A673 (cell line): ENCODE measurements around the gene LHX4. TPM values are rescaled to one million over a fixed set of nuclear protein-coding genes. Genes with fewer than 3 reads are reported as not detected.

Source experiments
- BruUV-seq: library from RNA; stranded (reverse); fragments of 400-500 nt; replicated peaks from 2 replicates; lab custom pipeline; 2021; lab: Mats Ljungman, UMichigan
- CTCF ChIA-PET: fragments of 300-600 bp; sonication (Branson Sonifier 250); formaldehyde crosslinking; loops from one replicate; lab custom pipeline; 2022; ENCODE audit warnings: antibody characterized with exemption; lab: Charles Lee
- POLR2A ChIA-PET: fragments of 300-600 bp; sonication (Branson Sonifier 250); formaldehyde crosslinking; loops from one replicate; lab custom pipeline; 2022; ENCODE audit warnings: antibody characterized with exemption; ENCODE audit not compliant: low non-redundant PET; lab: Charles Lee
- DNase-seq: peaks from one replicate; pipeline ENCODE4 v3.0.0-alpha.2; 2015; ENCODE audit warnings: low spot score
- H3K27ac ChIP-seq: fragments of 200-600 bp; sonication (generic); 2 replicates; pipeline ENCODE4 v1.5.1; 2016; ENCODE audit warnings: mixed run types, low read depth, mild to moderate bottlenecking, mixed read lengths, antibody characterized with exemption, low read length; ENCODE audit not compliant: poor library complexity, severe bottlenecking
- H3K27me3 ChIP-seq: fragments of 200-600 bp; sonication (generic); replicated peaks from 2 replicates; pipeline ENCODE4 v1.6.1; 2017; ENCODE audit warnings: mixed run types, low read depth, mild to moderate bottlenecking, mixed read lengths, antibody characterized with exemption, low read length; ENCODE audit not compliant: insufficient read depth, poor library complexity
- H3K36me3 ChIP-seq: fragments of 200-600 bp; sonication (generic); 2 replicates; pipeline ENCODE4 v1.6.1; 2016; ENCODE audit warnings: mixed run types, mild to moderate bottlenecking, mixed read lengths, antibody characterized with exemption, low read length; ENCODE audit not compliant: insufficient read depth, poor library complexity, severe bottlenecking
- H3K4me1 ChIP-seq: fragments of 200-600 bp; sonication (generic); 2 replicates; pipeline ENCODE4 v1.6.1; 2017; ENCODE audit warnings: mixed run types, mild to moderate bottlenecking, mixed read lengths, antibody characterized with exemption, low read length; ENCODE audit not compliant: insufficient read depth, poor library complexity, severe bottlenecking
- H3K4me3 ChIP-seq: fragments of 200-600 bp; sonication (generic); 2 replicates; pipeline ENCODE4 v1.5.1; 2016; ENCODE audit warnings: low read depth, mixed run types, mild to moderate bottlenecking, mixed read lengths, low read length; ENCODE audit not compliant: poor library complexity, severe bottlenecking
- H3K9me3 ChIP-seq: fragments of 200-600 bp; sonication (generic); 2 replicates; pipeline ENCODE4 v1.6.1; 2016; ENCODE audit warnings: mixed run types, low read depth, mild to moderate bottlenecking, mixed read lengths, antibody characterized with exemption, low read length; ENCODE audit not compliant: poor library complexity, severe bottlenecking
- CTCF ChIP-seq: fragments of 300-800, 200-600 bp; sonication (generic); conservative IDR thresholded peaks from 2 replicates; pipeline ENCODE4 v1.5.1; 2017; ENCODE audit warnings: low read depth, mild to moderate bottlenecking, antibody characterized with exemption, low read length, moderate library complexity, mixed read lengths
- EZH2 ChIP-seq: fragments of 200-600 bp; sonication (generic); IDR thresholded peaks from 2 replicates; pipeline ENCODE4 v1.6.1; 2017; ENCODE audit warnings: borderline replicate concordance, low read depth, mild to moderate bottlenecking, mixed read lengths, antibody characterized with exemption, low read length; ENCODE audit not compliant: poor library complexity, severe bottlenecking
- intact Hi-C: fragments of 100-400 bp; cut with micrococcal nuclease; formaldehyde crosslinking; loops from one replicate; pipeline ENCODE4 v1.10.0; 2022; ENCODE audit not compliant: unreplicated experiment
- total RNA-seq: library from RNA; stranded (reverse); gene quantifications from 2 replicates; pipeline ENCODE4 v1.2.3, GENCODE V29; 2021

Gene LHX4
- total RNA-seq, 1 experiment from 2014 or later: not detected

- no peaks in the 10 kb centered on the region for H3K4me1 ChIP-seq
- no peak overlapping the region for H3K4me3 ChIP-seq
- DNase-seq: no peak
- BruUV-seq: no TSS peak
- peaks cover 45% of the 10 kb centered on the region for H3K27me3 ChIP-seq
- ChIA-PET CTCF (no interaction called here), POLR2A (no interaction called here)
- intact Hi-C loops: no loop called here
- no peaks in the 10 kb centered on the region for H3K9me3 ChIP-seq
- H3K36me3 ChIP-seq: no peaks in the 10 kb centered on the region
- TF ChIP-seq EZH2 (no peak), CTCF (no peak)
- H3K27ac ChIP-seq: no peak overlapping the region
Observed at GRCh38 chr1:180221462-180221861, 8.6 kb upstream of the LHX4 start.

GRCh38 chr1:180224902-180225301 is 5.2 kb upstream of the LHX4 start:
- H3K4me1 ChIP-seq: peaks cover 3% of the 10 kb centered on the region
- H3K27me3 ChIP-seq: peaks cover 77% of the 10 kb centered on the region
- no TSS peak for BruUV-seq
- H3K27ac ChIP-seq: no peak overlapping the region
- no peak overlapping the region for H3K4me3 ChIP-seq
- no peaks in the 10 kb centered on the region for H3K9me3 ChIP-seq
- POLR2A ChIA-PET: interaction anchor here (0.6 kb wide), 1 partner anchor 801 kb away, joined by 3 read pairs; no protein-coding TSS in a partner anchor
- intact Hi-C loops: no loop called here
- no peaks in the 10 kb centered on the region for H3K36me3 ChIP-seq
- CTCF ChIA-PET: no interaction called here
- TF ChIP-seq CTCF (no peak), EZH2 (no peak)
- DNase-seq: no peak

GRCh38 chr1:180225403-180225802 is 4.7 kb upstream of the LHX4 start:
- H3K36me3 ChIP-seq: no peaks in the 10 kb centered on the region
- H3K4me1 ChIP-seq: peaks cover 6% of the 10 kb centered on the region
- CTCF ChIA-PET: no interaction called here
- H3K9me3 ChIP-seq: no peaks in the 10 kb centered on the region
- no TSS peak for BruUV-seq
- peaks cover 78% of the 10 kb centered on the region for H3K27me3 ChIP-seq
- no peak overlapping the region for H3K4me3 ChIP-seq
- intact Hi-C loops: no loop called here
- TF ChIP-seq EZH2: no peak
- TF ChIP-seq CTCF: no peak
- DNase-seq: no peak
- H3K27ac ChIP-seq: no peak overlapping the region
- POLR2A ChIA-PET: interaction anchor here (0.6 kb wide), 1 partner anchor 802 kb away, joined by 3 read pairs; no protein-coding TSS in a partner anchor
